CD4-positive, alpha-beta T cell (primary cell): ENCODE results near the gene ARL8A. TPM values are rescaled to one million over a fixed set of nuclear protein-coding genes. Genes with fewer than 3 reads are reported as not detected.
A peak's percentile ranks its signal among the peaks of the same experiment; 100 is the strongest.

Source experiments
- ATAC-seq: fragments of 200-7000 bp; cut with Tn5 transposase; one replicate; pipeline ENCODE4 v1.10.0; 2022; ENCODE audit warnings: mild to moderate bottlenecking; ENCODE audit not compliant: poor library complexity
- CTCF ChIA-PET: fragments of 350-600 bp; sonication (Branson Sonifier 250); formaldehyde crosslinking; loops from one replicate; lab custom pipeline; 2021; ENCODE audit warnings: antibody characterized with exemption, inconsistent platforms; lab: Charles Lee
- POLR2A ChIA-PET: fragments of 350-600 bp; sonication (Branson Sonifier 250); formaldehyde crosslinking; loops from one replicate; lab custom pipeline; 2021; ENCODE audit warnings: antibody characterized with exemption, inconsistent platforms; lab: Charles Lee
- DNase-seq, 14 experiments: peaks; one replicate each; pipeline ENCODE4 v3.0.0-alpha.2; 2013 to 2020; ENCODE audit warnings: mixed read lengths in 2 of 14
- H3K27ac ChIP-seq, 2 donors: one replicate each; pipeline versions ENCODE4 v1.5.1 to v1.7.0; 2013; ENCODE audit warnings: low read length in 2 of 2, low read depth in 1 of 2, mild to moderate bottlenecking in 1 of 2
- H3K27me3 ChIP-seq, 2 experiments: 1 replicate in 1 of 2; 2 replicates in 1 of 2; pipeline versions ENCODE4 v1.6.1 to v1.7.0; 2013; ENCODE audit warnings: low read length in 2 of 2, control low read depth in 1 of 2, mild to moderate bottlenecking in 1 of 2, moderate library complexity in 1 of 2; ENCODE audit not compliant: insufficient read depth in 2 of 2, control insufficient read depth in 1 of 2
- H3K36me3 ChIP-seq: one replicate; pipeline ENCODE4 v1.6.1; 2013; ENCODE audit warnings: low read length, control low read depth; ENCODE audit not compliant: insufficient read depth
- H3K4me1 ChIP-seq: one replicate; pipeline ENCODE4 v1.6.1; 2013; ENCODE audit warnings: low read length, control low read depth; ENCODE audit not compliant: insufficient read depth
- H3K4me3 ChIP-seq: one replicate; pipeline ENCODE4 v1.5.1; 2013; ENCODE audit warnings: mild to moderate bottlenecking, low read length, moderate library complexity
- H3K9me3 ChIP-seq, 2 experiments: 1 replicate in 1 of 2; 2 replicates in 1 of 2; pipeline versions ENCODE4 v1.6.1 to v1.7.0; 2013; ENCODE audit warnings: low read length in 2 of 2, mild to moderate bottlenecking in 2 of 2, control low read depth in 1 of 2, moderate library complexity in 1 of 2; ENCODE audit not compliant: control insufficient read depth in 1 of 2, insufficient read depth in 1 of 2
- H3K27ac Mint-ChIP-seq: one replicate; pipeline ENCODE4 v1.8.0; 2020; ENCODE audit warnings: mixed read lengths
- H3K27me3 Mint-ChIP-seq: one replicate; pipeline ENCODE4 v1.8.0; 2021; ENCODE audit warnings: mixed read lengths
- H3K36me3 Mint-ChIP-seq: one replicate; pipeline ENCODE4 v1.8.0; 2021; ENCODE audit warnings: low read depth, mixed read lengths
- H3K4me1 Mint-ChIP-seq: one replicate; pipeline ENCODE4 v1.8.0; 2021; ENCODE audit warnings: low read depth, mixed read lengths
- H3K4me3 Mint-ChIP-seq: one replicate; pipeline ENCODE4 v1.8.0; 2020; ENCODE audit warnings: mild to moderate bottlenecking, mixed read lengths
- H3K9me3 Mint-ChIP-seq: one replicate; pipeline ENCODE4 v1.8.0; 2020; ENCODE audit warnings: mixed read lengths
- CTCF ChIP-seq: fragments of 200-600 bp; IDR thresholded peaks from one replicate; pipeline ENCODE4 v1.8.0; 2022; ENCODE audit warnings: antibody characterized with exemption, mild to moderate bottlenecking
- intact Hi-C, 2 experiments: fragments of 100-400 bp; cut with DNase I in 1 of 2; cut with micrococcal nuclease in 1 of 2; formaldehyde crosslinking; loops; one replicate each; pipeline versions ENCODE4 v1.15.1 to v1.9.0; 2023 to 2025; cut with DNase I, micrococcal nuclease
- total RNA-seq, 174 experiments: library from RNA in 2 of 174; stranded (reverse) in 2 of 174; gene quantifications; one replicate each; pipeline ENCODE4 v1.2.3 and lab custom pipeline; 2021 to 2026

The ARL8A gene
- total RNA-seq, 2 experiments from 2014 or later, result 73.5 to 73.8 TPM

DNA sequence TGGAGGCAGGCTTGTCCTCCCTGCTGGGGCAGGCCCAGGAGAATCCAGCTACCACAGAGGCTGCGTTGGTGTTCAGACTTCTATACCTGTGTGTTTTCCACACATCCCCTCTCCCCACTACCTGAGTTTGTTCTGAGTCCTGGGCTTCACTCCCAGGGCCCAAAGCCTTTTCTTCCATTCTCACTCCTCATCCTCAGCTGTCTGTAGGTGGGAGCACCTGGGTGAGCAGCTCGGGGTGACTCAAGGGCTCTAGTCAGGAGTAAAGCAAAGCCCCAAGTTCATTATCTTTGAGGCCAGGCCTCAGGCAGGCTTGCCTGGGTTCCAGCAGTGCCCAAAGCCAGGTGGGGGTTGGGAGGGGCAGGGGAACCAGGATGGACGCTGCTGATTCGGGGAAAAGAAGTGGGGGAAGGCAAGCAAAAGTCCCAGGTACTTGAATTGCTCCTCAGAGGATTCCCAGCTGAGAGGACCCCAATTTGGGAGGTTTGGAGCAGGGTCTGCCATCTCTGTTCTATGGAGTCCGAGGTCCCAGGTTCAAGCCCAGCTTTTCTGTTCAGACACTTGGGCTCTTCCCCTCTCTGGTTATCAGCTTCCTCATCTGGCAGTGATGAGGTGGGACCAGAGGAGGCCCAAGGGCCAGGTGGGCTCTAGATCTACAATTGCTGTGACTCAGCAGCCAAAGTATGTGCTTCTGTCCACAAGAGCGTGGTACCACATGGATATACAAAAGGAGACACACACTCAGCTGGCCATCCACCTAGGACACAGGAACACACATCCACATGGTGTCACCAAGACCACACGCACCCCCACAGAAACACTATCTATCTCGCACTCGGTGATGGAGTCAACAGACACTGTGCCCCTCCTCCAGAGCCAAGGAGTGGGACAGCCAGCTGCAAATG, 21.7 kb upstream of the ARL8A start:
- no peaks in the 10 kb centered on the region for H3K9me3 ChIP-seq
- TF ChIP-seq CTCF, result no peak
- Mint-ChIP-seq H3K4me3 (peak overlapping the region; percentile 69), H3K27ac (peak overlapping the region; percentile 99), H3K36me3 (no peaks in the 10 kb centered on the region), H3K27me3 (no peaks in the 10 kb centered on the region), H3K9me3 (no peaks in the 10 kb centered on the region), H3K4me1 (peaks cover 53% of the 10 kb centered on the region)
- POLR2A ChIA-PET, result interaction anchor here (1.5 kb wide), 1 partner anchor 12 kb away, joined by 4 read pairs; no protein-coding TSS in a partner anchor
- CTCF ChIA-PET, result interaction anchor here (1.5 to 4.5 kb wide), 2 partner anchors 11 to 23 kb away, joined by 3 to 22 read pairs; no protein-coding TSS in a partner anchor
- DNase-seq, result no peak
- H3K27me3 ChIP-seq, result no peaks in the 10 kb centered on the region
- H3K4me3 ChIP-seq, result no peak overlapping the region
- peaks cover 65% of the 10 kb centered on the region for H3K4me1 ChIP-seq
- no peak for ATAC-seq
- no peak overlapping the region for H3K27ac ChIP-seq
- H3K36me3 ChIP-seq, result no peaks in the 10 kb centered on the region
- intact Hi-C loops, result no loop called here

- peak overlapping the region; percentile 99 for H3K27ac Mint-ChIP-seq
- H3K4me1 Mint-ChIP-seq, result peaks cover 61% of the 10 kb centered on the region
- ATAC-seq (peak; percentile 4), DNase-seq (peak in 5 of 14 experiments; percentile 12 to 55 (median 36))
- Histone ChIP-seq H3K4me3 (peak overlapping the region; percentile 22), H3K27ac (peak overlapping the region; percentile 13 to 58), H3K36me3 (no peaks in the 10 kb centered on the region), H3K4me1 (peaks cover 65% of the 10 kb centered on the region), H3K9me3 (no peaks in the 10 kb centered on the region), H3K27me3 (no peaks in the 10 kb centered on the region)
- CTCF ChIA-PET, result interaction anchor here (1.5 to 4.5 kb wide), 2 partner anchors 10 to 24 kb away, joined by 3 to 22 read pairs; no protein-coding TSS in a partner anchor
- POLR2A ChIA-PET, result interaction anchor here (1.5 kb wide), 1 partner anchor 11 kb away, joined by 4 read pairs; no protein-coding TSS in a partner anchor
- no peaks in the 10 kb centered on the region for H3K27me3 Mint-ChIP-seq
- peak overlapping the region; percentile 69 for H3K4me3 Mint-ChIP-seq
- intact Hi-C loops, result no loop called here
- TF ChIP-seq CTCF, result no peak
- no peaks in the 10 kb centered on the region for H3K9me3 Mint-ChIP-seq
- peaks cover 2% of the 10 kb centered on the region for H3K36me3 Mint-ChIP-seq
These were observed 20.9 kb upstream of the ARL8A start for GRCh38 chr1:202165267-202165941.

- peaks cover 12% of the 10 kb centered on the region for H3K36me3 Mint-ChIP-seq
- H3K27ac ChIP-seq, result no peak overlapping the region
- peaks cover 71% of the 10 kb centered on the region for H3K4me1 Mint-ChIP-seq
- peak overlapping the region; percentile 69 for H3K4me3 Mint-ChIP-seq
- peak overlapping the region; percentile 22 for H3K4me3 ChIP-seq
- CTCF ChIA-PET, result interaction anchor here (1.5 to 4.5 kb wide), 2 partner anchors 9 to 25 kb away, joined by 3 to 22 read pairs; no protein-coding TSS in a partner anchor
- no peaks in the 10 kb centered on the region for H3K27me3 Mint-ChIP-seq
- DNase-seq (peak; percentile 56 to 93 (median 70)), ATAC-seq (peak; percentile 83)
- peak overlapping the region; percentile 99 for H3K27ac Mint-ChIP-seq
- H3K9me3 ChIP-seq, result no peaks in the 10 kb centered on the region
- POLR2A ChIA-PET, result interaction anchor here (2.6 kb wide), 1 partner anchor 10 kb away, joined by 8 read pairs; no protein-coding TSS in a partner anchor
- intact Hi-C loops, result no loop called here
- no peak for TF ChIP-seq CTCF
- H3K9me3 Mint-ChIP-seq, result no peaks in the 10 kb centered on the region
- no peaks in the 10 kb centered on the region for H3K27me3 ChIP-seq
- H3K4me1 ChIP-seq, result peaks cover 73% of the 10 kb centered on the region
- H3K36me3 ChIP-seq, result no peaks in the 10 kb centered on the region
These were observed 19.9 kb upstream of the ARL8A start for GRCh38 chr1:202164271-202165037.
